ENCODE results near the gene ZDHHC7. TPM values are rescaled to one million over a fixed set of nuclear protein-coding genes. Genes with fewer than 3 reads are reported as not detected.

The ZDHHC7 gene
- total and polyA plus RNA-seq, 4 donors: 2.5 to 14.9 (median 12.1) TPM

DNA sequence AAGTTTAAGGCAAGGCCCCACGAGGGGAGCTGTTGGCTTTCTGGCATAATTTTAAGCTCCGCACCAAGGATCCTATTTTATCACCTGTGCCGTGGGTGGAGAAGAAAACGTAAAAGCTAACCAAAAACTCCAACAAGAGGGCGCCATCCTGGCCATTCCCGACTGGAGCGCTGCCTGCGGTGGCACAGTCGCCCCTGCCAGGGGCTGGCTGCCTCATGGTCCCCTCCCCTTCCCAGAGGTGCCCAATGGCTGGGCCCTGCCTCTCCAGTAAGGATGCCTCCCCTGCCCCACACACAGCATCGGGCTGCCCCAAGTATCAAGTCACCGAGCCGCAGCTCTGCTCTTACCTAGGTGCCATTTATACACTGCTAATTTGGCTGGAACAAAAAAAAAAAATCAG lies 36.3 kb downstream of the ZDHHC7 start (continued):
- no peak for TF ChIP-seq CTCF (IDR thresholded peaks at IDR 0.05; ENCODE audit: low read depth, low read length, missing input control)
- TF ChIP-seq RXRA (IDR thresholded peaks at IDR 0.05): no peak
- no peak for TF ChIP-seq HNF4A (conservative IDR thresholded peaks at IDR 0.05)
- no peak for TF ChIP-seq FOXA2 (IDR thresholded peaks at IDR 0.05)

DNA sequence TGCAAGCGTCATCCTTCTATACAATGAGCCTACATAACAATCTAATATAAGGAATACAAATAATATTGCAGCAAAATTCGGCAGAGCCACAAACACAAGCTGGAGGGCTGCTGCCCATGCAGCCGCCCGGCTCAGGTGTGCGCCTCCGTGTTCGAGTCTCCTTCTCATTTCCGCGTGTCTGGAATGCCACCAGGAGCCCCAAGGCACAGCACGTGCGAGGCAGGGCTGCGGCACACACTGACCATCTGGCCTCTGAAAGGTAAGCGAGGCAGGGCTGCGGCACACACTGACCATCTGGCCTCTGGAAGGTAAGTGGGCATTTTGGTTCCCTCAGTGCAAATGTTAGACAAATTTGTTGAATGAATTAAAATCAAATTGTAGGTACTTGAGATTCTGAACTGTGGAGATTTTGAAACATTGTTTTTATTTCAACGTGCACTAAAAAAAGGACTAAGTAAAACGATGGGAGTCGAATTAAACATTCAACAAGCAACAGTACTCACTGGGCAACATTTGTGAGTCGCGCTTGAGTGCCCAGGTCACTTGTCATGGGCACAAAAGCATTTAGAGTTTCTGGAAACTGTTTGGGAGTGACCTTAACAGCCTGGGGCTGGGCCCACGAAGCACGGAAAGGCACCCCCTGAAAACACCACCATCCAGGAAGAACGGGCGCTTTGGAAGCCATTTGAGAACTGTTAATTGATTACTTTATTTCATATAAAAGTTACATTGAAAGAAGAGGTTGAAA lies 37.4 kb downstream of the ZDHHC7 start:
- TF ChIP-seq CTCF (IDR thresholded peaks at IDR 0.05; ENCODE audit: low read depth, low read length, missing input control) (no peak), FOXA1 (IDR thresholded peaks at IDR 0.05) (no peak), REST (IDR thresholded peaks at IDR 0.05) (no peak), EGR1 (IDR thresholded peaks at IDR 0.05; ENCODE audit: low read depth in 2 of 2) (no peak), TAF1 (conservative IDR thresholded peaks at IDR 0.05) (no peak), GABPA (IDR thresholded peaks at IDR 0.05 in 1 of 2, conservative IDR thresholded peaks at IDR 0.05 in 1 of 2) (no peak), RXRA (IDR thresholded peaks at IDR 0.05) (no peak), NR2F2 (IDR thresholded peaks at IDR 0.05) (no peak), JUND (IDR thresholded peaks at IDR 0.05) (no peak), FOXA2 (IDR thresholded peaks at IDR 0.05) (no peak), YY1 (IDR thresholded peaks at IDR 0.05) (no peak)
- TF ChIP-seq, protein P1, sequence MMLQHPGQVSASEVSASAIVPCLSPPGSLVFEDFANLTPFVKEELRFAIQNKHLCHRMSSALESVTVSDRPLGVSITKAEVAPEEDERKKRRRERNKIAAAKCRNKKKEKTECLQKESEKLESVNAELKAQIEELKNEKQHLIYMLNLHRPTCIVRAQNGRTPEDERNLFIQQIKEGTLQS (IDR thresholded peaks at IDR 0.05): no peak
- Histone ChIP-seq H3K27ac (ENCODE audit: low read depth in 1 of 2, low read length in 2 of 2) (no peak overlapping the region), H3K9ac (ENCODE audit: low read depth in 1 of 2, low read length in 2 of 2) (no peak overlapping the region), H3K27me3 (ENCODE audit: control insufficient read depth in 4 of 4, insufficient read depth in 4 of 4, low read length in 3 of 4) (no peaks in the 10 kb centered on the region), H3K4me3 (ENCODE audit: low read depth in 1 of 3, low read length in 3 of 3) (no peak overlapping the region), H3K36me3 (ENCODE audit: control insufficient read depth in 4 of 4, insufficient read depth in 3 of 4, low read depth in 1 of 4, low read length in 3 of 4) (peaks cover 10 to 41% (median 29%) of the 10 kb centered on the region in 4 donors), H3K4me1 (ENCODE audit: control insufficient read depth in 4 of 4, insufficient read depth in 4 of 4, low read length in 3 of 4) (peaks cover 0 to 4% (median 2%) of the 10 kb centered on the region in 4 donors), H3K9me3 (ENCODE audit: control insufficient read depth in 4 of 4, low read length in 3 of 4) (no peaks in the 10 kb centered on the region)
- DNase-seq (ENCODE audit: low spot score): no peak
- WGBS: 92% methylated on average over 23 of the region's 23 CpGs

Data from liver (tissue), 9 donors.